H4 (cell line): ENCODE results near the gene DYSF. TPM values are rescaled to one million over a fixed set of nuclear protein-coding genes. Genes with fewer than 3 reads are reported as not detected.

Experiments used
- DNase-seq: peaks from one replicate; pipeline ENCODE4 v3.0.0-alpha.2; 2015; ENCODE audit warnings: low spot score
- total RNA-seq: library from RNA; depleted of rRNA; stranded (reverse); fragments of >200 nt; shearing (Covaris generic); gene quantifications from 2 replicates; pipeline ENCODE4 v1.2.3, GENCODE V29; 2014

The DYSF gene
- total RNA-seq, 1 experiment from 2014 or later, result 0.43 TPM

- DNase-seq, result no peak
Measured at GRCh38 chr2:71456617-71457016, 3.3 kb downstream of the DYSF start.

- DNase-seq, result no peak
Measured at GRCh38 chr2:71457123-71457915, 4.0 kb downstream of the DYSF start.

- DNase-seq, result no peak
Measured at GRCh38 chr2:71457923-71458322, 4.6 kb downstream of the DYSF start.

GRCh38 chr2:71458413-71459083 is 5.2 kb downstream of the DYSF start:
- DNase-seq, result peak; percentile 82

- no peak for DNase-seq
Measured at GRCh38 chr2:71459084-71459431, 5.7 kb downstream of the DYSF start.

- no peak for DNase-seq
Measured at GRCh38 chr2:71460056-71460455, 6.7 kb downstream of the DYSF start.

- no peak for DNase-seq
Measured at GRCh38 chr2:71460595-71461303, 7.4 kb downstream of the DYSF start.

- DNase-seq, result no peak
Measured at GRCh38 chr2:71461304-71461671, 7.9 kb downstream of the DYSF start.

GRCh38 chr2:71462056-71462605 is 8.8 kb downstream of the DYSF start:
- DNase-seq, result no peak

GRCh38 chr2:71462641-71463341 is 9.4 kb downstream of the DYSF start:
- no peak for DNase-seq

- no peak for DNase-seq
Measured at GRCh38 chr2:71463342-71463654, 9.9 kb downstream of the DYSF start.

GRCh38 chr2:71464389-71464788 is 11.0 kb downstream of the DYSF start:
- no peak for DNase-seq

GRCh38 chr2:71465356-71465755 is 12.0 kb downstream of the DYSF start:
- no peak for DNase-seq

GRCh38 chr2:71465961-71466300 is 12.6 kb downstream of the DYSF start:
- DNase-seq, result no peak

GRCh38 chr2:71466301-71467179 is 13.2 kb downstream of the DYSF start:
- DNase-seq, result no peak

GRCh38 chr2:71467180-71467815 is 13.9 kb downstream of the DYSF start:
- no peak for DNase-seq

- DNase-seq, result no peak
Measured at GRCh38 chr2:71468279-71469015, 15.1 kb downstream of the DYSF start.

- DNase-seq, result no peak
Measured at GRCh38 chr2:71469403-71470398, 16.3 kb downstream of the DYSF start.

GRCh38 chr2:71471276-71471675 is 17.9 kb downstream of the DYSF start:
- no peak for DNase-seq
